ENCODE data around the gene ANKAR. TPM values are rescaled to one million over a fixed set of nuclear protein-coding genes. Genes with fewer than 3 reads are reported as not detected.
A peak's percentile ranks its signal among the peaks of the same experiment; 100 is the strongest.
"Not testable (repeated sequence)": the region's sequence is repeated elsewhere in the genome, so short reads cannot be mapped to it uniquely, and the experiment has no call there.

The ANKAR gene
- total RNA-seq, 2 donors from 2014 or later: 4.2 to 4.4 TPM

DNA sequence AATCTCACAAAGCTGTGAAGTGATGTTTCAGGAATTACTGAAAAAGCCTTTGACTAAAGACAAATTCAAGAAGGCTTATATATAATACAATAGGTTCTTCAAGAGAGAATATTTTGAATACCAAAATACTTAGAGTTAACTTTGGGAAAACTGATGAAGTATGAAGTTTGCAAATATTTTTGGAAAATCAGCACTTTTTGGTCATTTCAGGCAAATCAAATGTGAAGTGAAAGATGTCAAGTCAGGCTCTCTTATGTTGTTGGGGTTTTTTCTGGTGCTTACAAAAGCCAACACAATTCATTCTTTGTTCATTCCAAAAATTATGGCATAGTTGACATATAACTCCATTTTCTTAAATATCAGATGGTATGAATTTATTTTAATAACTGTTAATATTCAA lies 27.9 kb upstream of the ANKAR start:
- Mint-ChIP-seq H3K4me1 (peaks cover 4% of the 10 kb centered on the region), H3K36me3 (ENCODE audit: low read depth) (no peaks in the 10 kb centered on the region), H3K9me3 (no peaks in the 10 kb centered on the region), H3K27ac (no peak overlapping the region), H3K4me3 (no peak overlapping the region), H3K27me3 (no peaks in the 10 kb centered on the region)
- ATAC-seq (replicated peaks): no peak

DNA sequence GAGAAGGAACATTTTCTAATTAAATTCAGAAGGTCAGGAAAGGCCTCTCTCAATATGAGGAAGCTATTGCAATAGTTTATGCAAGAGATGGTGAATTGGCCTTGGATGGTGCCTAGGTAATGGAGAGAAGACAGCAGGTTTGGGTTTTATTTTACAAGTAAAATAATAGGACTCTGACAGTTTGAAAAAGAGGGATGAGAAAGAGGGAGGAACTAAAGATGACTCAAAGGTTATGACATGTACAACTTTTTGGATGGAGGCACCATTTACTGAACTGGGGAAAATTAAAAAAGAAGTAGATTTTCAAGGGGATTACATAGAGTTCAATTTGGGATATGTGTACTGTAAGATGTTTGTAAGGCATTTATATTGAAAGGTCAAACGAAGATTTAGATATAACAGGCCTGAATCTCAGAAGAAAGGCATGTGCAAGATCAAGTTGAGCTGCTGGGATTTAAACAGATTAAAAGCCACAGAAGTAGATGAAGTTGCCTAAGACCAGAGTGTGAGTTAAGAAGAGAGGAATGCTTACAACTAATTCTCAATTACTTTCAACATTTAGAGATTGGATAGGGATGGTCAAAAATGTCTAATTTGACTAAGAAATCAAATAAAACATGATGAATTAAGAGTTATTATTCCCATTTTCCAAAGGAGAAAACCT lies 25.5 kb upstream of the ANKAR start:
- no peak overlapping the region for H3K27ac Mint-ChIP-seq
- H3K27me3 Mint-ChIP-seq: no peaks in the 10 kb centered on the region
- H3K9me3 Mint-ChIP-seq: peaks cover 4% of the 10 kb centered on the region
- ATAC-seq (replicated peaks): no peak
- H3K4me1 Mint-ChIP-seq: no peaks in the 10 kb centered on the region
- no peaks in the 10 kb centered on the region for H3K36me3 Mint-ChIP-seq (ENCODE audit: low read depth)
- no peak overlapping the region for H3K4me3 Mint-ChIP-seq

DNA sequence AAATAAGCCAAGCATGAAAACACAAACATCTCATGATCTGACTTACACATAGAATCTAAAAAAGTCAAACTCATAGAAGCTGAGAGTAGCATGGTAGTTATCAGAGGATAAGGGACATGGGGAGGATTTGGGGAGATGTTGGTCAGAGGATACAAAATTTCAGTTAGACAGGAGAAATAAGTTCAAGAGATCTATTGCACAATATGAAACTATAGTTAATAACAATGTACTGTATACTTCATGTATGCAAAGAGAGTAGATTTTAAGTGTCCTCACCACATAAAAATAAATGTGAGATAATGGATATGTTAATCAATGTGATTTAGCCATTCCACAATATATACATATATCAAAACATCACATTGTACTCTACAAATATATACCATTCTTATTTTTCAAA lies 23.2 kb upstream of the ANKAR start:
- H3K4me1 Mint-ChIP-seq: no peaks in the 10 kb centered on the region
- no peaks in the 10 kb centered on the region for H3K36me3 Mint-ChIP-seq (ENCODE audit: low read depth)
- H3K4me3 Mint-ChIP-seq: no peak overlapping the region
- ATAC-seq (replicated peaks): no peak
- H3K9me3 Mint-ChIP-seq: peaks cover 4% of the 10 kb centered on the region
- no peak overlapping the region for H3K27ac Mint-ChIP-seq
- no peaks in the 10 kb centered on the region for H3K27me3 Mint-ChIP-seq

DNA sequence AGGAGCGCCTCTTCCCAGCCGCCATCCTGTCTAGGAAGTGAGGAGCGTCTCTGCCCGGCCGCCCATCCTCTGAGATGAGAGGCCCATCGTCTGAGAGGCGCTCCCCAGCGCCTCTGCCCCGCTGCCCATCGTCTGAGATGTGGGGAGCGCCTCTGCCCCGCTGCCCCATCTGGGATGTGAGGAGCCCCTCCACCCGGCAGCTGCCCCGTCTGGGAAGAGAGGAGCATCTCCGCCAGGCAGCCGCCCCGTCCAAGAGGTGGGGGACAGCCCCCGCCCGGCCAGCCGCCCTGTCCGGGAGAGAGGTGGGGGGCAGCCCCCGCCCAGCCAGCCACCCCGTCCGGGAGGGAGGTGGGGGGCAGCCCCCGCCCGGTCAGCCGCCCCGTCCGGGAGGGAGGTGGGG lies 21.0 kb upstream of the ANKAR start:
- not testable (repeated sequence) for ATAC-seq (replicated peaks); H3K27me3 Mint-ChIP-seq; H3K36me3 Mint-ChIP-seq (ENCODE audit: low read depth); H3K27ac Mint-ChIP-seq; H3K9me3 Mint-ChIP-seq; H3K4me3 Mint-ChIP-seq
- H3K4me1 Mint-ChIP-seq: peaks cover 15% of the 10 kb centered on the region

DNA sequence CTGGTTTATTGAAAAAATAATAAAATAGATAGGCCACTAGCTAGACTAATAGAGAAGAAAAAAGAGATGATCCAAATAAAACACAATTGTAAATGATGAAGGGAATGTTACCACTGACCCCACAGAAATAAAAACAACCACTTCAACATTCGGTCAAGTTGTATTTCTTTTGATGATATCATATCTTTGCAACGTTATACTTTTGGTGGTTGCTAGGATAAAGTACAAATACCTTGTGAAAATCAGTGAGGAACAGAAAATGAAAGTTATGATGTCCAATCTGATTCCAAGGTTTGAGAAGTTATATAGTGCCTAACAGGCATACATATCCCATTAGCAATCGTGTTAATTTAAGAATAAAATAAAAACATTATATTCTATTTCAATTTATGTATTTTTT lies 19.8 kb upstream of the ANKAR start:
- ATAC-seq (replicated peaks): no peak
- Mint-ChIP-seq H3K9me3 (peaks cover 4% of the 10 kb centered on the region), H3K4me3 (no peak overlapping the region), H3K27me3 (no peaks in the 10 kb centered on the region), H3K36me3 (ENCODE audit: low read depth) (no peaks in the 10 kb centered on the region), H3K27ac (no peak overlapping the region), H3K4me1 (peaks cover 20% of the 10 kb centered on the region)

DNA sequence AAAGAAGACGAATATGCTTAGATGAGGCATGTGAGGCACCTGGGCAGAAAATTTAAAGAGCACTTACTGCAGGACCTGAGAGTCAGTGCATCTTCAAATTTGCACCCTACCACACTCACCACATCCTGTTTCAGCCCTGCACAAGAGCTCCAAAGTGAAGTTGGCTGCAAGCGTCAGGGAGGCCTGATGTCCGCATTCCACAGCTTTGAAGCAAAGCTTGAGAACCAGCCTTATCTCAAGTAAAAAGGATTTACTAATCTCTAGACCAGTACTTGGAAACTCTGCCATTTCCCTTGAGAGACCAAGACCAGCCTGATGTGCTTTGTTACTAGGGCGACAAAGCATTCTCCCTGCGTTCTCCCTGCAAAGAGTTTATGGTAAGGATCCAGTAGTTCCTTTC lies 16.6 kb upstream of the ANKAR start:
- Mint-ChIP-seq H3K27ac (peak overlapping the region; percentile 65), H3K9me3 (no peaks in the 10 kb centered on the region), H3K27me3 (no peaks in the 10 kb centered on the region), H3K4me1 (peaks cover 20% of the 10 kb centered on the region), H3K4me3 (peak overlapping the region; percentile 72), H3K36me3 (ENCODE audit: low read depth) (no peaks in the 10 kb centered on the region)
- peak; percentile 57 for ATAC-seq (replicated peaks)

DNA sequence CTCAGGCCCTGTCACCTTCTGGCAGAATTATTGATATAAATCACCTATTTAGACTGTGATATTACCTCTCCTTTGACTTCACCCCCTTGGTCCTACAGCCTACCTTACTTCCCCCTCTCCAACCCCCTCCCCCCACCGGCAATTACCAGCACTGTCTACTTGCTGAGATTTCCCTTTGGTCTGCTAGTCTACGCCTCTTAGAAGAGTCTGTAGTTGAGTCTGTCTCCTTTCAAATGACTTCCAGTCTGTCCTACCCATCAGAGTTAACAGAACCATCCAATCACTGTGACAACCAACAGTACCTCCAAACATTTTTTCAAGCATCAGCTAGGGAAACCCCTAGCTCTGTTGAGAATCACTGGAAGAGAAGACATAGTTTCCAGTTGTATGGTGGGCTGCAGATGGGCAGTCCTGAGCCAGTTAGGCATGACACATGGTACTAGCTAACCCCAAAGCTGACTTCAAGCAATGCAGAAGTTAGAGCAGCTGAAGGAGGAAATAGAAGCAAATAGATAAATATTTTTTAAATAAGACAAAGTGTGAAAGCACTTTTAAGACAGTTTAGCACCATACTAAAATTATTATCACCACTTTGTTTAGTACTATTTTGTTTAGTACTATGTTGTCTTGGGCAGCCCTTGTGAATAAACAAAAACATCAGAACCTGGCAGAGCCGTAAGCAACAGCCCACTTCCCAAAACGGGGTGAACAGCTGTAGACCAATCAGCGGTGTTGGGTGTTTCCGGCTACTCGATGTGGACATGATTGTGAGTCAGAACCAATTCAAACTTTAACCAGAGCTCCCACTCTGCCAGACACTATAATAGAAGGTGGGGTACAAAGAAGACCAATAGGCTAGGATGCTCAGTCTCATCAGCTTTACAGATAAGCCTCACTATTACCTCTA lies 15.9 kb upstream of the ANKAR start:
- Mint-ChIP-seq H3K27ac (peak overlapping the region; percentile 65), H3K27me3 (no peaks in the 10 kb centered on the region), H3K36me3 (ENCODE audit: low read depth) (peaks cover 3% of the 10 kb centered on the region), H3K4me3 (peak overlapping the region; percentile 72), H3K9me3 (no peaks in the 10 kb centered on the region), H3K4me1 (peaks cover 22% of the 10 kb centered on the region)
- ATAC-seq (replicated peaks): peak; percentile 10

DNA sequence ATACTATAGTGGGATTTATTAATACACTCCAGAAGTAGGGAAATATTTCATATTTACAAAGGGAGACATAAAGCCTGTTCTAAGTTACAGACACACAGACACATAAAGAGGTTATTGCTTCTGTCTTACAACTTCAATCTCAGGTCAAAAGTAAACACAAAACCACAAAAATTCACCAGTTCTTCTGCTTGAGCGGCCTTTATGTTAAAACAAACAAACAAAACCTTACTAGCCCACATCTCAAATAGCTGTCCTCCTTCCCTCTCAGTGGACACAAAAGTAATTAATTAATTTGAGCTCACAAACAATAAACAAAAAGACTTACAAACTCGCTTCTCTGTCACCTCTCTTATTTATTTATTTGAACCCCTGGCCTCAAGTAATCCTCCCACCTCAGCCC lies 14.7 kb upstream of the ANKAR start:
- no peaks in the 10 kb centered on the region for H3K27me3 Mint-ChIP-seq
- peak overlapping the region; percentile 1 for H3K4me3 Mint-ChIP-seq
- H3K36me3 Mint-ChIP-seq (ENCODE audit: low read depth): peaks cover 14% of the 10 kb centered on the region
- peaks cover 24% of the 10 kb centered on the region for H3K4me1 Mint-ChIP-seq
- no peak for ATAC-seq (replicated peaks)
- peak overlapping the region; percentile 65 for H3K27ac Mint-ChIP-seq
- no peaks in the 10 kb centered on the region for H3K9me3 Mint-ChIP-seq

DNA sequence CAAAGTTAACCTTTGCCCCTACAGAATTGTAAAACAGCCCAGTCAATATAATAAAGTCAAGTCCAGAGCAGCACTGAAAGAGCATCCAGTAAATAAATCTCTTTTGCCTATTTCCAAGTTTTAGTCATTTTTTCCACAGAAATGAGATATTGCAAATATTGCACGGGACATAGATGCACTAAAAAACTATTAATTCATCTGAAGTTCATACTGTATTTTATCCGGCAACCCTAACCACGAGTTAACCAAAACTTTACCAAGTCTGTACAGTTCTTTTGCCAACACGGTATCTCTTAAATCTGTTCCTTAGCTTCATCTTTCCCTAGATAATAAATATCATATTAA lies 13.7 kb upstream of the ANKAR start:
- H3K36me3 Mint-ChIP-seq (ENCODE audit: low read depth): peaks cover 22% of the 10 kb centered on the region
- no peaks in the 10 kb centered on the region for H3K9me3 Mint-ChIP-seq
- no peaks in the 10 kb centered on the region for H3K27me3 Mint-ChIP-seq
- peaks cover 24% of the 10 kb centered on the region for H3K4me1 Mint-ChIP-seq
- no peak overlapping the region for H3K27ac Mint-ChIP-seq
- H3K4me3 Mint-ChIP-seq: no peak overlapping the region
- no peak for ATAC-seq (replicated peaks)

DNA sequence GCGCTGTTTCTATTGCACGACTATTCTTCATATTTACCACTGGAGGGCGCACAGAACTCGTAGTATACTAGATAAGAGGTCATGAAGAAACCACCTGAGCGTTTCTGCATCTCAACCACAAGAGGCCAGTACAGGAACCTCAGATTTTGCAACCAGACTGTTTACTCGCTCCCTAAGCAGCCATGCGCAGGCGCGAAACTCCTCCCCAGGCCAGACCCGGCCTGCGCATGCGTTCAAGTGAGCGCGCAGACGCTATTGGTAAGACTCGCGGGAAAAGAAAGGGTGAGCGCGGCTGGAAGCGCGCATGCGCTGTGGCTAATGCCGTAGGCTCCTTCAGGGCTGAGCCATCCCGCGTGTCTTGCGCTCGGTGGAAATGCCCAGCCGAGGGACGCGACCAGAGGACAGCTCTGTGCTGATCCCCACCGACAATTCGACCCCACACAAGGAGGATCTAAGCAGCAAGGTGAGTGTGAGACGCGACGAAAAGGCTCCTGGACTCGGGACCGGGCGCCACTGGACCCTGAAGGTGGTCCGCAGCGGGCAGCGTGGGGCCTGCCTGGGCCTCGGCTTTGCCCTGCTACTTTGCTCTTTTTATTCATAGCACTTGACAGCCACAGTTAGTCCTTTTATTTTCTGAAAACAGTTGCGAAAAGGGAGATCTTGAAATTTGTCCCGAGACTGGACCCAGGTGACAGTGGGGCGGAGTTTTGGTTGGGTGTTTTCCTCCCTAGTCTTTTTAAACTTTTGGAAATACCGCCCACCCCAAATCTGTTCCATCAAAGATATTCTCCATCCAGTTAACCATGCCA lies 13.1 kb upstream of the ANKAR start, which contains the start of gene ASNSD1:
Gene ASNSD1 (plus strand): TSS at position 312 of the 809 bp plus-strand sequence. CDS start 4,674 bp downstream, outside the sequence.
- peaks cover 24% of the 10 kb centered on the region for H3K4me1 Mint-ChIP-seq
- no peak within 1 kb of the TSS for H3K4me3 Mint-ChIP-seq
- peaks cover 27% of the 10 kb centered on the region for H3K36me3 Mint-ChIP-seq (ENCODE audit: low read depth)
- no peaks in the 10 kb centered on the region for H3K27me3 Mint-ChIP-seq
- no peak within 1 kb of the TSS for H3K27ac Mint-ChIP-seq
- peak; percentile 91 for ATAC-seq (replicated peaks)
- H3K9me3 Mint-ChIP-seq: no peaks in the 10 kb centered on the region

DNA sequence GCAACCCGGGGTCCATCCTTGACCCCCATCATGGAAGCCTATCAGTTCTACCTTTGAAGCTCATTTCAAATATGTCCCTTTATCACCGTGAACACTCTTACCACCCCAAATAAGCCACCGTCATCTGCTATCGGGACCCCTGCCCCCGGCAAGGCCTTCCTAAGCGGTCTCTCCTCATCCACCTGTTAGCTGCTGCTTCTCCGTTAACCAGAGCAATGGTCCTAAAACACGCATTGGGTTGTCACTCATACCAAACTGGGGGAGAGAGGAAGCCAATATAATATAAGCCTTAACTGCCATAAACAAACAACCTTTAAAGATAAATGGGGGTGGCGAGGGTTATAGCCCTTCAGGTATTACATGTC lies 12.5 kb upstream of the ANKAR start:
- Mint-ChIP-seq H3K4me3 (no peak overlapping the region), H3K27ac (no peak overlapping the region), H3K4me1 (peaks cover 20% of the 10 kb centered on the region), H3K9me3 (no peaks in the 10 kb centered on the region), H3K27me3 (no peaks in the 10 kb centered on the region), H3K36me3 (ENCODE audit: low read depth) (peaks cover 33% of the 10 kb centered on the region)
- ATAC-seq (replicated peaks): no peak

DNA sequence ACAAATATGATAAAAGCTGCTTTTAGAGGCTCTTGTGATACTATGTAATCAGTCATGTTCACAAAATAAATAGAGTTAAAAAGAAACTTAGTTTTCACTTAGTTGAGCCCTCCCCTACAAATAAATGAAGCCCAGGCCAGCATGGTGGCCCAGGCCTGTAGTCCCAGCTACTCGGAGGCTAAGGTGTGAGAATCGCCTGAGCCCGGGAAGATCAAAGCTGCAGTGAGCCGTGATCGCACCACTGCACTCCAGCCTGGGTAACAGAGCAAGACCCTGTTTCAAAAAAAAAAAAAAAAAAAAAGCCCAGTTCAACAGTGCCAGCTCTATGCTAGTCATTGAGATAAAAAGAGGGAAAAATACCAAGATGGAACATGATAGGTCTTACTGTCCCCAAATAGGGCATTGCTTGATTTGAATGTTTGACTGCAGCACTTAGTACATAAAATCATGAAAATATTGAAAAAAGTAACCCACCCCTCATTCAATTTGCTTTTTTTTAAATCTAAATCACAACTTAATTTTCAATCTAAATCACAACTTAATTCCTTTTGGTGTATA lies 11.7 kb upstream of the ANKAR start:
- H3K4me1 Mint-ChIP-seq: peaks cover 15% of the 10 kb centered on the region
- no peaks in the 10 kb centered on the region for H3K9me3 Mint-ChIP-seq
- H3K36me3 Mint-ChIP-seq (ENCODE audit: low read depth): peaks cover 41% of the 10 kb centered on the region
- H3K27me3 Mint-ChIP-seq: no peaks in the 10 kb centered on the region
- no peak overlapping the region for H3K27ac Mint-ChIP-seq
- H3K4me3 Mint-ChIP-seq: no peak overlapping the region
- no peak for ATAC-seq (replicated peaks)

DNA sequence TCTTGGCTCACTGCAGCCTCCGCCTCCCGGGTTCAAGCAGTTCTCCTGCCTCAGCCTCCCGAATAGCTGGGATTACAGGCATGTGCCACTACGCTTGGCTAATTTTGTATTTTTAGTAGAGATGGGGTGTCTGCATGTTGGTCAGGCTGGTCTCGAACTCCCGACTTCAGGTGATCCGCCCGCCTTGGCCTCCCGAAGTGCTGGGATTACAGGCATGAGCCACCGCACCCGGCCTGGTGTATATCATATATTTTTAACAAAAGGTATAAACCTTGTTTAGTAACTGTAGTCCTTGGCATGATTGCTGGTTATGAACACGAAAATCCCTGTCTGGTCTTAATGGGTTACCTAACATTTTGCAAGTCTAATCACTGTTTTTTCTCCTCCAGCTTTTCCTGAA lies 11.2 kb upstream of the ANKAR start:
- H3K9me3 Mint-ChIP-seq; ATAC-seq (replicated peaks); H3K4me3 Mint-ChIP-seq; H3K27me3 Mint-ChIP-seq: not testable (repeated sequence)
- H3K4me1 Mint-ChIP-seq: peaks cover 11% of the 10 kb centered on the region
- H3K36me3 Mint-ChIP-seq (ENCODE audit: low read depth): peaks cover 47% of the 10 kb centered on the region
- H3K27ac Mint-ChIP-seq: peak overlapping the region; percentile 57

DNA sequence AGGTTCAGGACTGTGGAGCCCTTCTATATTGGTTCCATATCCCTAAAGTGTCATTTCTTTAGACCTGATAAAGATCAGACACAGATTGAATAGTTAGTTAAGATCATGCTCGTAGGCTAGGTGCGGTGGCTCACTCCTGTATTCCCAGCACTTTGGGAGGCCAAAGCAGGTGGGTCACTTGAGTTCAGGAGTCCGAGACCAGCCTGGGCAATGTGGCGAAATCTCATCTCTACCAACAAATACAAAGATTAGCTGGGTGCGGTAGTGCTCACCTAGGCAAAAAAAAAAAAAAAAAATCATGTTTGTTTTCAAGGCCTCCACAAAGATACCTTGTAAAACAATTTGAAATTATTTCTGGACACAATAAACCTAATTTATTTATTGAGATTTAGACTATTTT lies 4.6 kb upstream of the ANKAR start:
- Mint-ChIP-seq H3K36me3 (ENCODE audit: low read depth) (peaks cover 72% of the 10 kb centered on the region), H3K27me3 (no peaks in the 10 kb centered on the region), H3K4me3 (no peak overlapping the region), H3K9me3 (no peaks in the 10 kb centered on the region), H3K27ac (no peak overlapping the region), H3K4me1 (peaks cover 16% of the 10 kb centered on the region)
- no peak for ATAC-seq (replicated peaks)

All from activated T-helper 17 cell treated with anti-CD3 and anti-CD28 coated beads, Interleukin-2, amount 50 U/mL, for 72 hours (primary cell).